Left colon (tissue), 2 donors: ENCODE data around the gene ALDH3B1. TPM values are rescaled to one million over a fixed set of nuclear protein-coding genes. Genes with fewer than 3 reads are reported as not detected.

Experiments used
- microRNA-seq, 2 donors: library from miRNA; unstranded; fragments of <30 nt; microRNA quantifications; one replicate each; pipeline versions ENCODE4 v1.1.0 to v1.2.0, GENCODE V29; 2020
- total RNA-seq, 2 donors: library from RNA; stranded (reverse); fragmentation: NEBNext Ultra II Directional; extraction: Animal tissue kit (Norgen Biotek cat#: 25700); gene quantifications; one replicate each; pipeline ENCODE4 v1.2.1, GENCODE V29; 2021
- donor health status: DM: no; HTN: no; CAD: no.
- donor health status: DM: yes; HTN: yes; CAD: no.

The ALDH3B1 gene
- total RNA-seq, 2 donors from 2014 or later, result 20.2 to 21.3 TPM

Small RNA genes within 50 kb of the gene (microRNA-seq; reads per million reads assigned to microRNA genes)
- 0 reads per million in 2 donors for gene MIR4691
- gene MIR6753, result 0 to 0.53 reads per million in 2 donors
- gene MIR7113, result 0 to 1.4 reads per million in 2 donors

Other genes with a start within 250 kb of the ALDH3B1 start
- 10 to 100 TPM; 51.9 to 52.8 TPM for gene UNC93B1, start 6.2 kb upstream of the ALDH3B1 start, total RNA-seq
- gene NDUFS8, start 20.4 kb downstream of the ALDH3B1 start, total RNA-seq, result 100 to 1,000 TPM; 135 to 157 TPM
- 100 to 1,000 TPM; 140 to 156 TPM for gene TCIRG1, start 28.7 kb downstream of the ALDH3B1 start, total RNA-seq
- 10 to 100 TPM; 47.6 to 87.4 TPM for gene CHKA, start 111.1 kb downstream of the ALDH3B1 start, total RNA-seq
- 10 to 100 TPM; 56.9 to 62.8 TPM for gene KMT5B, start 203.0 kb downstream of the ALDH3B1 start, total RNA-seq